GM12872 (cell line): Measurements from ENCODE around the gene RUNX2.

Source experiments
- TF ChIP-seq, protein P1 (sequence below): IDR thresholded peaks from 3 replicates; pipeline ENCODE4 v1.5.1; 2011; ENCODE audit warnings: low read depth, mild to moderate bottlenecking, low read length, moderate library complexity; ENCODE audit not compliant: insufficient read depth

RUNX2 gene

DNA sequence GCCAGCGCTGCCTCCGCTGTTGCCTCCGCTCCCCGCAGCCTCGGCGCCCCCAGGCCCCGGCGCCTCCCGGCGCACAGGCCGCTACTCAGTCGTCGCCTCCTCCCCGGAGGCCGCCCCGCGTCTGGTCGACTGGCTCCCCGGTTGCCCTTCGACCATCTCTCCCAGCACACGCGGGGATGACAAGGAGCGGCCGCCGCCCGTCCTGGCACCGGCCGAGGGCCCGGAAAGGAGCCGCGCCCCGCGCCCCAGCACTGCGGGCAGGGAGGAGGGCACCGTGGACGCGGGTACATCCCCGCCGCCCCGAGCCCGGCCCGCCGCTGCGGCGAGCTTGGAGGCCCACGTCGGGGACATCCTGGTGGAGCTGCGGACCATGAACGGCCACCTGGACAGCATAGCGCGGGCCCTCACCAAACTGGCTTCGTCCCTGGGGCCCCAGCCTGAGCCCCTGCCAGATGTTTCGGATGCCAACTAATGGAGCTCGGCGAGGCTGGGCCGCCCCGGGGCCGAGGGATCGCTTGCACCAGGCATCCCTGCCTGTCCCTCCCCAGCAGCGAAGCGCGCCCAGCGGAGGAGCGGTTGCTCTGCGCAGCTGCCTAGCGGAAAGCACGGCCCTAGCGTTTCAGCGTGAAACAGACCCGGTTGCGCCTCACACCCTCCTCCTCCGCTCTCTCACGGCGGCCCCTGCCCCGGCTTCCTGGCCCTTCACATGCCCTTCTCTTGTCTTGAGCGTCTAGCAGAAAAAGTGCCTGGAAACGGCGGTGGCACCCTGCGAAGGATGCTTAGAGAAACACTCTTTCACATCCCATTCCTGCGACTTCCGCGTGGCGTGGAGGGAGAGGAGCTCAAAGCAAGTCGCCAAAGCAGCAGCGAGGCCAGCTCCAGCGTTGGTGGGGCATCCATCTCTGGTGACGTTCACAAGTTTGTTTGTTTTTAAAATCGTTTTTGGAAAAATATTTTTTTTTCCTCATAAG lies 335.4 kb downstream of the RUNX2 start:
- TF ChIP-seq, protein P1, sequence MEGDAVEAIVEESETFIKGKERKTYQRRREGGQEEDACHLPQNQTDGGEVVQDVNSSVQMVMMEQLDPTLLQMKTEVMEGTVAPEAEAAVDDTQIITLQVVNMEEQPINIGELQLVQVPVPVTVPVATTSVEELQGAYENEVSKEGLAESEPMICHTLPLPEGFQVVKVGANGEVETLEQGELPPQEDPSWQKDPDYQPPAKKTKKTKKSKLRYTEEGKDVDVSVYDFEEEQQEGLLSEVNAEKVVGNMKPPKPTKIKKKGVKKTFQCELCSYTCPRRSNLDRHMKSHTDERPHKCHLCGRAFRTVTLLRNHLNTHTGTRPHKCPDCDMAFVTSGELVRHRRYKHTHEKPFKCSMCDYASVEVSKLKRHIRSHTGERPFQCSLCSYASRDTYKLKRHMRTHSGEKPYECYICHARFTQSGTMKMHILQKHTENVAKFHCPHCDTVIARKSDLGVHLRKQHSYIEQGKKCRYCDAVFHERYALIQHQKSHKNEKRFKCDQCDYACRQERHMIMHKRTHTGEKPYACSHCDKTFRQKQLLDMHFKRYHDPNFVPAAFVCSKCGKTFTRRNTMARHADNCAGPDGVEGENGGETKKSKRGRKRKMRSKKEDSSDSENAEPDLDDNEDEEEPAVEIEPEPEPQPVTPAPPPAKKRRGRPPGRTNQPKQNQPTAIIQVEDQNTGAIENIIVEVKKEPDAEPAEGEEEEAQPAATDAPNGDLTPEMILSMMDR: no peak

DNA sequence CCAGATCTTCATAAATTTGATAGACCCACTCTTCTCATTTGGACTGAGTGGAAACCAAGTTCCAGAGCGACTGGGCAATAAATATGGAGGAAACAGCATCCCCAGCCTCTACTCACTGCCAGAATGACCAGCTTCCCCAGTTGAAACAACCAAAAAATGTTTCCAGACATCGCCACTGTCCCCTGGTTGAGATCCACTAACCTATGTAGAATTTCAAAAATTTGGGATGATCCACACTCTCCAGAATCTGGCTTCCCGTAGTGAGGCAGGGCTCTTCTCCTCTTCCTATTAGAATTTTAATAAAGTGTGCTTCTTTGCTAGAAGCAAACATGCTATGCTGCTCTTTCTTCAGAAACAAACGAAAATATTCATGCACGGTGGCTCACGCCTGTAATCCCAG lies 336.6 kb downstream of the RUNX2 start:
- TF ChIP-seq, protein P1: no peak

DNA sequence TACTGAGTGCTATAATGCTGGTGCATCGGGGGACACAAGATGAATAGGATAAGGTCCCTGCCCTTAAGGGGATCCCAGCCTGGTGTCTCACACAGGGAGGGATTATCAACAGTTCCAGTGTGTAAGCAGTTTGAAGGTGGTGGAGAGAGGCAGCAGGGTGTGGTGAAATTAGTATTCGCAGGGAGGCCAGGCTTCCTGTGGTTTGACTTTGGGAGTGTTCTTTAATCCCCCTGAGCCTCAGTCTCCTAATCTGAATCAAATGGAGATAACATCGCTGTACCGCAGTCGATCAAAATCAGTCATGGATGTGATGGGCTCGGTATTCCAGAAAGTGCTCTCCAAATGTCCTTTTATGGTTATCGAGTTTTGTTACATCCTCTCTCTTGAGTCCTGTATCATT lies 337.7 kb downstream of the RUNX2 start:
- TF ChIP-seq, protein P1: no peak

DNA sequence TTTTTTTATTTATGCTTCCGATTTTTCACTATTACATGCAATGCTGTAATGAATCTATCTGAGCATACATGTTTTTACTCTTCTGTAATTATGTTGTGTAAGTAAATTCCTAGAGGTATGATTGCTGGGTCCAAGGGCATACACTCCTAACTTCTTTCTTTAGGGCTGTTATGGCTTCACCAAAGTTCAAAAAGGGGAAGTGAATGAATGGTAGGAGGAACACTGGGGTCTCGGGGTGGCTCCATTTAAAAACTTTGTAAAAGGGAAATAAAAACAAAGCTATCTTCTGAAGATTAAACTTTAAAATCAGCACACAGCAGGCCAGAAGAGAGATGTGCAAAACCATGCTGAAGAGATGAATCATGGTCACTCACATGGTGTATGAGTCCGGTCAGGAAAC lies 338.7 kb downstream of the RUNX2 start:
- TF ChIP-seq, protein P1: no peak

DNA sequence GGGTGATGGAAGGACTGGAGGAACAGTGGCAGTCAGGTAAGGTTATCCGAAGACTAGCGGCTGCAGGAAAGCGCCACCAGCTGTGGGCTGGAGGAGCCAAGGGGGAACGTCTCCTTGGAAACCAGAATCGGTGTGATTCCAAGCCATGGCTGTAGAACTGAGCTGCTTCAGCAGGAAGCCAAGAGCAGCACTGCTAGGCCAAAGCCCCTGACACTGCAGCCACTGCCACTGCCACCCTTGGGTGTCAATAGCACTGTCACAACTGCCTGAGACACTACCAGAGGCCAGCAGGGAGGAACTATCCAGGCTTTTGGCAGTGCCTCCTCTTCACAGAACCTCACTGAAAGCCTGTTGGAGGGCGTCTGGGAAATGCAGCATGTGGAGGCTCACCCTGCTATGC lies 339.2 kb downstream of the RUNX2 start:
- TF ChIP-seq, protein P1: no peak

DNA sequence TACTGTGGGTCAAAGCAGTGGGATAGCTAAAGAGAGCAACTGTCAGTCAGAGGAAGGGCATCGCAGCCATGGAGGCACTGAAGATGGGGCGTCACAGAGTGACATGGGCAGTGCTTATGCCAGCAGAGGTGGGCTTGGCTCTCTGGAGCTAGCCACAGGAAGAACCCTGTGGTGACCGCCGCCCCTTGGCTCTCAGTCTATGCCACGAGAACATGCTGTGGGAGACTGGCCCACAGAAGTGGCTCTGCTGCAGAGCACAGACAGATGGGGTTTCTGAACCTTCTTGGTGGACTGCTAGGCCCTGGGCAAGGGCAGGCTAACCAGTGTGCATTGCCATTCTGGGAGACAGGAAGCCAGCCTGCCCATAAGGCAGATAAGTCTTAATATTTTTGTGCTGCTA lies 339.6 kb downstream of the RUNX2 start:
- TF ChIP-seq, protein P1: no peak

DNA sequence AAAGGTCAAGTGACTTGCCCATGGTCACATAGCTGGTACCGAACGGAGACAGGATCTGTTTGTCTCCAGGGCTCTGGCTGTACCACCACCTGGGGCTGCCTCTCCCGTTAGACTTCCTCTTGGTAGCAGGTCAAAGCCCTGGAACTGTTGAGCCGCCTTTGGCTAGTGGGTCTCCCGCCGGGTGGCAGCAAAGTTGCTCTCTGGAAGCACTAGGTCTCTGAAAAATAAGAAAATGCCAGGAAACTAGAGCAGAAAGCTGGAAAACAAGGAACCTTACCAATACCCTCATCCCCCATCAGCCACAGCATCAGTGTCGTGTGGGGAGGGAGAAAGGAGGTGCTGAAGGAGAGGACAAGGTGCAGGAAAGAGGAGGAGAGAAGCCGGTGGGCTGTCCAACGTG lies 340.6 kb downstream of the RUNX2 start:
- TF ChIP-seq, protein P1: no peak
